Fibroblast of the aortic adventitia (primary cell): ENCODE results near the gene TSC1. TPM values are rescaled to one million over a fixed set of nuclear protein-coding genes. Genes with fewer than 3 reads are reported as not detected.
A peak's percentile ranks its signal among the peaks of the same experiment; 100 is the strongest.

Source experiments
- DNase-seq: peaks from one replicate; pipeline ENCODE4 v3.0.0-alpha.2; 2010; ENCODE audit warnings: low read depth
- H3K4me3 ChIP-seq: 2 replicates; pipeline ENCODE4 v1.5.1; 2011; ENCODE audit warnings: low read depth, mild to moderate bottlenecking, control low read depth, low read length, moderate library complexity
- total RNA-seq: library from RNA; depleted of rRNA; stranded (reverse); fragments of >200 nt; gene quantifications from 2 replicates; pipeline ENCODE4 v1.2.3, GENCODE V29; 2012; ENCODE audit warnings: low replicate concordance
- TF ChIP-seq, protein P1 (sequence below): IDR thresholded peaks from 2 replicates; pipeline ENCODE4 v1.5.1; 2011; ENCODE audit warnings: mild to moderate bottlenecking, low read length, control low read depth, inconsistent platforms; ENCODE audit not compliant: insufficient read depth

The TSC1 gene
- total RNA-seq, 1 donor, result 70.7 TPM

DNA sequence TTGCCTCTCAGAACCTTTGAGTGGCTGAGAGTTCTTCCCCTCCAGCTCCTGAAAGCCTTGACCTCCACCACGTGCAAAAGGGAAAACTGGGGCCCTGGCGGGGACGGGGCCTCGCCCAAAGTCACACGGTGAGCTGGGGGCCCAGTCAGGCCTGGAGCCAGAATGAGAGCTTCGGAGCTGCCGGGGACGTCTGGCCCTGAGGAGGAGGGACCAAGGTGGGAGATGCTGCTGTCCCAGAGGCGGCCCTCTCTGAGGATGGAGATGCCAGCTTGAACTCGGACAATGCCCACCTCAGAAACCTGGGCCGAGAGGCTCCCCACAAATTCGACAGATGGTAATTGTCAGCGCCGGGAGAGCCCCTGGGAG, 67.0 kb downstream of the TSC1 start:
- TF ChIP-seq, protein P1, sequence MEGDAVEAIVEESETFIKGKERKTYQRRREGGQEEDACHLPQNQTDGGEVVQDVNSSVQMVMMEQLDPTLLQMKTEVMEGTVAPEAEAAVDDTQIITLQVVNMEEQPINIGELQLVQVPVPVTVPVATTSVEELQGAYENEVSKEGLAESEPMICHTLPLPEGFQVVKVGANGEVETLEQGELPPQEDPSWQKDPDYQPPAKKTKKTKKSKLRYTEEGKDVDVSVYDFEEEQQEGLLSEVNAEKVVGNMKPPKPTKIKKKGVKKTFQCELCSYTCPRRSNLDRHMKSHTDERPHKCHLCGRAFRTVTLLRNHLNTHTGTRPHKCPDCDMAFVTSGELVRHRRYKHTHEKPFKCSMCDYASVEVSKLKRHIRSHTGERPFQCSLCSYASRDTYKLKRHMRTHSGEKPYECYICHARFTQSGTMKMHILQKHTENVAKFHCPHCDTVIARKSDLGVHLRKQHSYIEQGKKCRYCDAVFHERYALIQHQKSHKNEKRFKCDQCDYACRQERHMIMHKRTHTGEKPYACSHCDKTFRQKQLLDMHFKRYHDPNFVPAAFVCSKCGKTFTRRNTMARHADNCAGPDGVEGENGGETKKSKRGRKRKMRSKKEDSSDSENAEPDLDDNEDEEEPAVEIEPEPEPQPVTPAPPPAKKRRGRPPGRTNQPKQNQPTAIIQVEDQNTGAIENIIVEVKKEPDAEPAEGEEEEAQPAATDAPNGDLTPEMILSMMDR, result no peak
- peak overlapping the region; percentile 96 for H3K4me3 ChIP-seq
- DNase-seq, result no peak

DNA sequence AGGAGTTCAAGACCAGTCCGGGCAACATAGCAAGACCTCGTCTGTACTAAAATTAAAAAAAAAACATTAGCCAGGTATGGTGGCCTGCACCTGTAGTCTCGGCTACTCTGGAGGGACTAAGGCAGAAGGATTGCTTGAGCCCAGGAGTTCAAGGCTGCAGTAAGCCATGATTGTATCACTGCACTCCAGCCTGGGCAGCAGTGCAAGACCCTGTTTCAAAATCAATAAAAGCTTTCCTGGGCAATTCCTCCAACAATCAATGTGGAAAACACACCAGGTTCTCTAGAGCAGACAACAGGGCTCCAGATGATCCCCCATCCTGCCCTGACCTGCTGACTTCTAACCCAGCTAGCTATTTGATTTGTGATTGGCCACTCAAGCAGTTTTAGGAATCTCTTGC, 67.6 kb downstream of the TSC1 start:
- TF ChIP-seq, protein P1, result no peak
- H3K4me3 ChIP-seq, result no peak overlapping the region
- DNase-seq, result no peak

DNA sequence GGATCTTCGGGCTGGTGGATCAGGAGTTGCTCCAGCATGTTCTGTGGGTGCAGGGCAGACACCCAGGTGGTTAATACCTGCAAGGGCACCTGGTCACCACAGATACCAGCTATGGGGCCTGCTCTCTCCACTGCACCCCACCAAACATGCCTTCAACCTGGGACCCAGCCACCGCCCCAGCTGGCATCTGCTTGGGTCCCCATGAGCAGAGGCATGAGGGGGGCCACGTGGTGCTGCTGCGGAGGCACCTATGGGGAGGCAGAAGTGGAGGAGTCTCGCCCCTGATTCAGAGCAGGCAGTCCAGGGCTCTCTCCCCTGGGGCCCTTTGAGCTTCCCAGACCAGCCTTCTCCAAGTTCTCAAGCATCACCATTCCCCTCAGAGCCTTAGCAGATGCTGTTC, 69.3 kb downstream of the TSC1 start:
- DNase-seq, result no peak
- H3K4me3 ChIP-seq, result no peak overlapping the region
- TF ChIP-seq, protein P1, result no peak

DNA sequence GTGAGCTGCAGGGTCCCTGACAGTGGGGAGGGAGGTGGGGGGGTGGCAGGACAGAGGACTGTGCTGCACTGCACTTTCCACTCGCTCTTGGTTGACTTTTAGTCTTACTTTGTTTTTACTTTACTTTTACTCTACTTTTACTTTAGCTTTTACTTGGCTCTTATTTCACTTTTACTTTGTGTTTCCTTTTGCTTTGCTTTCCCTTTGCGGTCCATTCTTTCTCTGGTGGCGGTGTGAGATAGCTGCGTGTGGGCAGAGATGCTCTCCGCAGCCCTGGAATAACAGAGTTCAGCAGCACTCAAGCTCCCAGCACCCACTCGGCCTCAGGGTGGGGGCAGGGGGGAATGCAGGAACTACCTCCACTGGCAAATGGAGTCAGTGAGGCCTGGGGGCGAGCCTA, 71.0 kb downstream of the TSC1 start:
- DNase-seq, result no peak
- H3K4me3 ChIP-seq, result no peak overlapping the region
- TF ChIP-seq, protein P1, result no peak

DNA sequence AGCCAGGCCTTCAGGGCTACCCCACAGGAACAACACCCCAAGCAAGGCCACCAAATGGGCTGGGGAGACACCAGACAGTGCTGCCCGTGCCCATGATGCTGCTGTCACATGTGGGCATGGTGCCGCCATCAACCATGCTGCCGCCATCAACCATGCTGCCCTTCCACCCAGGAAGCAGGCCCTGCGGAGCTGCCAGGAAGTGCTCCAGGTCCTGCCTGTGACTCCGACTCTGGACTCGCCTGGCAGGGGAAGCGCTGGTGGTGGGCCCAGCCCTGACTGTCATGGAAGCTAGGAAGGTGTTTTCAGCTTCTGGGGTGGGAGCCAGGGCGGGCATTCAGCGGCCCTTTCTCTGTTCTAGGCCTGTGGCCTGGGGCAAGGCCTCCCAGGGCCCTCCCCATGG, 75.2 kb downstream of the TSC1 start:
- no peak for DNase-seq
- TF ChIP-seq, protein P1, result no peak
- H3K4me3 ChIP-seq, result no peak overlapping the region

DNA sequence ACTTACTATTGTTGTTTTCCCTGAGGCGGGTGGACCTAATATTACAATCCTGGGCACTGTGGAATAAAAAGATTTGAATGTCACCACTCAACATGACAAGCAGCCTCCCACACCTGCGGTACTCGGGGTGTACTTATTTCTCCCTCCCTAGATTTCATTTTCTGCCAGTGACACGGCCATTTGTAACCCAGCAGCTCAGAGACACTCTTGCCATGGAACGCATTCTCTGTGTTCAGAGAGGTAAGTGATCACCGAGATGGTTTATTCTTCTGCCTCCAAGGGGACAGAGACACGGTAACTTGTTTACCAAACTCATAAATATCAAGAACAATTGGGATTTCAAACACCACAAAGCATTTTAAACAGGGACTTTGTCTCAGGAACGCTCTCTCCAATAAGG, 77.5 kb downstream of the TSC1 start:
- DNase-seq, result no peak
- TF ChIP-seq, protein P1, result no peak
- no peak overlapping the region for H3K4me3 ChIP-seq

DNA sequence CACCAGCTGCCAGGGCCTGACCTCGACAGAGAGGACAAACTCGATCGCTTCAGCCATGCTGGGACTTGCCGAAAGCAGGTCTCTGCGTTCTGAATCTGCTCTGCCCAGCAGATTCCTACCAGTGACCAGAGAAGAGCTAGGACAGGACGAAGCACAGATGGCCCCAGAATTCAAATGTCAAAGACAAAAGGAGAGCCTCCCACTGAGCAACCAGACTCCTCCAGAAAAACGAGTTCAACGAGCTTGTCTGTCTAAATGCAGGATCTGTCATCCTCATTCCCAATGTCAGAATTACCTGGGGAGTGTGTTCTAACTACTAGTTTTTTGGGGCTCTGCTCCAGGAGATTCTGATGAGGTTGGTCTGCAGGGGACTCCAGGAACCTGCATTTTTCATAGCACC, 79.7 kb downstream of the TSC1 start:
- TF ChIP-seq, protein P1, result no peak
- no peak for DNase-seq
- H3K4me3 ChIP-seq, result no peak overlapping the region
